Measurements from ENCODE around the gene CEP19.

Gene CEP19

GRCh38 chr3:196691386-196691785 lies 20.7 kb downstream of the CEP19 start:
- no peaks in the 10 kb centered on the region for H3K79me2 ChIP-seq (ENCODE audit: control insufficient read depth, insufficient read depth, low read length, poor library complexity)
- H2BK120ac ChIP-seq (ENCODE audit: insufficient read depth, low read length, poor library complexity) = no peak overlapping the region
- no peaks in the 10 kb centered on the region for H3K27me3 ChIP-seq (ENCODE audit: insufficient read depth, low read length)
- no peak overlapping the region for H2BK5ac ChIP-seq (ENCODE audit: low read depth, low read length, poor library complexity)
- no peak overlapping the region for H2AK5ac ChIP-seq (ENCODE audit: low read length)
- H3K4me1 ChIP-seq (ENCODE audit: control insufficient read depth in 1 of 2, insufficient read depth in 2 of 2, low read length in 2 of 2) = no peaks in the 10 kb centered on the region
- H3K18ac ChIP-seq (ENCODE audit: low read length) = no peak overlapping the region
- no peak overlapping the region for H4K12ac ChIP-seq (ENCODE audit: low read depth, low read length)
- no peak overlapping the region for H3K4me3 ChIP-seq (ENCODE audit: low read depth, low read length)
- no CpG with 5 or more reads among the region's 8 CpGs for WGBS (ENCODE audit: extremely low coverage, insufficient coverage, insufficient read length)
- no peaks in the 10 kb centered on the region for H3K79me1 ChIP-seq (ENCODE audit: low read length)
- H3K4ac ChIP-seq (ENCODE audit: low read depth, low read length) = no peak overlapping the region
- H4K91ac ChIP-seq (ENCODE audit: low read depth, low read length) = no peak overlapping the region
- no peak overlapping the region for H3K14ac ChIP-seq (ENCODE audit: low read length)
- no peak overlapping the region for H3K27ac ChIP-seq (ENCODE audit: low read depth, low read length)
- no peak overlapping the region for H3K9ac ChIP-seq (ENCODE audit: low read length)
- no peak overlapping the region for H2AFZ ChIP-seq (ENCODE audit: insufficient read depth, low read length, poor library complexity)
- DNase-seq = no peak
- no peak overlapping the region for H4K8ac ChIP-seq (ENCODE audit: low read depth, low read length)
- no peak overlapping the region for H3K23ac ChIP-seq (ENCODE audit: low read length)
- no peak overlapping the region for H3K4me2 ChIP-seq (ENCODE audit: low read length)
- no peaks in the 10 kb centered on the region for H3K36me3 ChIP-seq (ENCODE audit: control insufficient read depth in 1 of 2, insufficient read depth in 2 of 2, low read length in 2 of 2)
- peaks cover 7% of the 10 kb centered on the region for H3K9me3 ChIP-seq (ENCODE audit: insufficient read depth, low read depth, low read length)
- no peak overlapping the region for H2BK12ac ChIP-seq (ENCODE audit: low read length)

- no peak overlapping the region for H3K4me3 ChIP-seq (ENCODE audit: low read depth, low read length)
- H2BK5ac ChIP-seq (ENCODE audit: low read depth, low read length, poor library complexity) = no peak overlapping the region
- peaks cover 4% of the 10 kb centered on the region for H3K9me3 ChIP-seq (ENCODE audit: insufficient read depth, low read depth, low read length)
- no peaks in the 10 kb centered on the region for H3K79me2 ChIP-seq (ENCODE audit: control insufficient read depth, insufficient read depth, low read length, poor library complexity)
- no peak overlapping the region for H4K91ac ChIP-seq (ENCODE audit: low read depth, low read length)
- H3K27ac ChIP-seq (ENCODE audit: low read depth, low read length) = no peak overlapping the region
- H3K23ac ChIP-seq (ENCODE audit: low read length) = no peak overlapping the region
- H3K79me1 ChIP-seq (ENCODE audit: low read length) = no peaks in the 10 kb centered on the region
- H4K12ac ChIP-seq (ENCODE audit: low read depth, low read length) = no peak overlapping the region
- H3K9ac ChIP-seq (ENCODE audit: low read length) = no peak overlapping the region
- H3K4me2 ChIP-seq (ENCODE audit: low read length) = no peak overlapping the region
- no peak overlapping the region for H2BK12ac ChIP-seq (ENCODE audit: low read length)
- no peak overlapping the region for H2BK120ac ChIP-seq (ENCODE audit: insufficient read depth, low read length, poor library complexity)
- no peak overlapping the region for H2AK5ac ChIP-seq (ENCODE audit: low read length)
- H3K36me3 ChIP-seq (ENCODE audit: control insufficient read depth in 1 of 2, insufficient read depth in 2 of 2, low read length in 2 of 2) = no peaks in the 10 kb centered on the region
- H3K4me1 ChIP-seq (ENCODE audit: control insufficient read depth in 1 of 2, insufficient read depth in 2 of 2, low read length in 2 of 2) = no peaks in the 10 kb centered on the region
- H3K27me3 ChIP-seq (ENCODE audit: insufficient read depth, low read length) = no peaks in the 10 kb centered on the region
- no peak overlapping the region for H4K8ac ChIP-seq (ENCODE audit: low read depth, low read length)
- DNase-seq = no peak
- no peak overlapping the region for H3K4ac ChIP-seq (ENCODE audit: low read depth, low read length)
- H3K18ac ChIP-seq (ENCODE audit: low read length) = no peak overlapping the region
- H2AFZ ChIP-seq (ENCODE audit: insufficient read depth, low read length, poor library complexity) = no peak overlapping the region
- no CpG with 5 or more reads among the region's 17 CpGs for WGBS (ENCODE audit: extremely low coverage, insufficient coverage, insufficient read length)
- no peak overlapping the region for H3K14ac ChIP-seq (ENCODE audit: low read length)
Observed at GRCh38 chr3:196689941-196690660, 21.9 kb downstream of the CEP19 start.

DNA sequence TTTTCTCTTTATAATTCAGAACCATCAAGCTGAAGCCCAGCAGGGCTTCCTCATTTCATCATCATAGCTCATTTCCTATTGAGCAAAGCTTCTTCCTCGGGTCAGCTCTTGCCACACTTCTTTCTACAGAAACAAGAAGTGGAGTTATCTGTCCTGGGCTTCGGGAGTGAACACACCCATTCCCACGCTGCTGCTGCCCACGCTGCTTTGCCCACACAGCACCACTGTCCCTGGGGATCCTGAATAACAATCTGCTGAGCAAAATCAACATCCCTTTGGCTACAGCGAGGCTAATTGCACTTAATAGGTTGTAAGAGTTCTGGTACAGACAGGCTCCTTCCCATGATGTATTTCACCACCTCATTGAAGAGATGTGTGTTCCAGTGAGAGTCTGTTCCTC lies 23.7 kb downstream of the CEP19 start:
- Histone ChIP-seq H3K4me3 (ENCODE audit: low read depth, low read length) (no peak overlapping the region), H2BK12ac (ENCODE audit: low read length) (no peak overlapping the region), H3K4ac (ENCODE audit: low read depth, low read length) (no peak overlapping the region), H3K79me2 (ENCODE audit: control insufficient read depth, insufficient read depth, low read length, poor library complexity) (no peaks in the 10 kb centered on the region), H3K36me3 (ENCODE audit: control insufficient read depth in 1 of 2, insufficient read depth in 2 of 2, low read length in 2 of 2) (no peaks in the 10 kb centered on the region), H3K18ac (ENCODE audit: low read length) (no peak overlapping the region), H3K14ac (ENCODE audit: low read length) (no peak overlapping the region), H3K23ac (ENCODE audit: low read length) (no peak overlapping the region), H3K9me3 (ENCODE audit: insufficient read depth, low read depth, low read length) (no peaks in the 10 kb centered on the region), H2AK5ac (ENCODE audit: low read length) (no peak overlapping the region), H3K9ac (ENCODE audit: low read length) (no peak overlapping the region), H3K27me3 (ENCODE audit: insufficient read depth, low read length) (no peaks in the 10 kb centered on the region), H3K4me1 (ENCODE audit: control insufficient read depth in 1 of 2, insufficient read depth in 2 of 2, low read length in 2 of 2) (no peaks in the 10 kb centered on the region), H3K79me1 (ENCODE audit: low read length) (no peaks in the 10 kb centered on the region), H4K12ac (ENCODE audit: low read depth, low read length) (no peak overlapping the region), H2BK120ac (ENCODE audit: insufficient read depth, low read length, poor library complexity) (no peak overlapping the region), H4K91ac (ENCODE audit: low read depth, low read length) (no peak overlapping the region), H3K27ac (ENCODE audit: low read depth, low read length) (no peak overlapping the region), H3K4me2 (ENCODE audit: low read length) (no peak overlapping the region), H2AFZ (ENCODE audit: insufficient read depth, low read length, poor library complexity) (no peak overlapping the region), H4K8ac (ENCODE audit: low read depth, low read length) (no peak overlapping the region), H2BK5ac (ENCODE audit: low read depth, low read length, poor library complexity) (no peak overlapping the region)
- no CpG with 5 or more reads among the region's 5 CpGs for WGBS (ENCODE audit: extremely low coverage, insufficient coverage, insufficient read length)
- peak; percentile 16 to 40 for DNase-seq

GRCh38 chr3:196686436-196686835 lies 25.6 kb downstream of the CEP19 start:
- no peaks in the 10 kb centered on the region for H3K79me2 ChIP-seq (ENCODE audit: control insufficient read depth, insufficient read depth, low read length, poor library complexity)
- WGBS (ENCODE audit: extremely low coverage, insufficient coverage, insufficient read length) = no CpG with 5 or more reads among the region's 2 CpGs
- H3K27ac ChIP-seq (ENCODE audit: low read depth, low read length) = no peak overlapping the region
- no peak overlapping the region for H4K8ac ChIP-seq (ENCODE audit: low read depth, low read length)
- no peaks in the 10 kb centered on the region for H3K36me3 ChIP-seq (ENCODE audit: control insufficient read depth in 1 of 2, insufficient read depth in 2 of 2, low read length in 2 of 2)
- H3K18ac ChIP-seq (ENCODE audit: low read length) = no peak overlapping the region
- H3K79me1 ChIP-seq (ENCODE audit: low read length) = no peaks in the 10 kb centered on the region
- no peaks in the 10 kb centered on the region for H3K4me1 ChIP-seq (ENCODE audit: control insufficient read depth in 1 of 2, insufficient read depth in 2 of 2, low read length in 2 of 2)
- no peak overlapping the region for H3K9ac ChIP-seq (ENCODE audit: low read length)
- no peak overlapping the region for H2BK120ac ChIP-seq (ENCODE audit: insufficient read depth, low read length, poor library complexity)
- H2BK5ac ChIP-seq (ENCODE audit: low read depth, low read length, poor library complexity) = no peak overlapping the region
- no peak overlapping the region for H2AFZ ChIP-seq (ENCODE audit: insufficient read depth, low read length, poor library complexity)
- no peak overlapping the region for H4K12ac ChIP-seq (ENCODE audit: low read depth, low read length)
- no peak overlapping the region for H3K14ac ChIP-seq (ENCODE audit: low read length)
- no peaks in the 10 kb centered on the region for H3K27me3 ChIP-seq (ENCODE audit: insufficient read depth, low read length)
- H2AK5ac ChIP-seq (ENCODE audit: low read length) = no peak overlapping the region
- H3K4ac ChIP-seq (ENCODE audit: low read depth, low read length) = no peak overlapping the region
- no peak for DNase-seq
- no peak overlapping the region for H3K4me2 ChIP-seq (ENCODE audit: low read length)
- H3K9me3 ChIP-seq (ENCODE audit: insufficient read depth, low read depth, low read length) = no peaks in the 10 kb centered on the region
- no peak overlapping the region for H2BK12ac ChIP-seq (ENCODE audit: low read length)
- no peak overlapping the region for H3K4me3 ChIP-seq (ENCODE audit: low read depth, low read length)
- H3K23ac ChIP-seq (ENCODE audit: low read length) = no peak overlapping the region
- no peak overlapping the region for H4K91ac ChIP-seq (ENCODE audit: low read depth, low read length)

Measured in trophoblast cell (in vitro differentiated cells and primary cell).